DOHH2 (cell line): ENCODE results near the gene CDK14.

Source experiments
- CTCF ChIP-seq: fragments of 200-600 bp; sonication (generic); IDR thresholded peaks from one replicate; pipeline ENCODE4 v1.5.1; 2014; ENCODE audit warnings: antibody characterized with exemption, mild to moderate bottlenecking, low read depth, low read length; ENCODE audit not compliant: poor library complexity, severe bottlenecking
- EZH2phosphoT487 ChIP-seq: fragments of 200-600 bp; sonication (generic); IDR thresholded peaks from 2 replicates; pipeline ENCODE4 v1.6.1; 2017; ENCODE audit warnings: borderline replicate concordance, mild to moderate bottlenecking, antibody characterized with exemption, low read length, moderate library complexity, mixed read lengths

- TF ChIP-seq CTCF = no peak
- TF ChIP-seq EZH2phosphoT487 = no peak
Measured at GRCh38 chr7:91085175-91085574, 489.1 kb downstream of the CDK14 start.
